ENCODE results near the gene CASP9.
"Not testable (repeated sequence)": the region's sequence is repeated elsewhere in the genome, so short reads cannot be mapped to it uniquely, and the experiment has no call there.

CASP9 gene

GRCh38 chr1:15526021-15526489, 2.0 kb upstream of the CASP9 start:
- no peak for DNase-seq (ENCODE audit: low read depth in 2 of 2, low spot score in 1 of 2)

GRCh38 chr1:15525050-15526020, 1.3 kb upstream of the CASP9 start:
- peak in 1 of 2 donors; percentile 99 for DNase-seq (ENCODE audit: low read depth in 2 of 2, low spot score in 1 of 2)

- peak; percentile 99 for DNase-seq (ENCODE audit: low read depth in 2 of 2, low spot score in 1 of 2)
Observed at GRCh38 chr1:15524283-15525049, 451 bp upstream of the CASP9 start.

- no peak for DNase-seq (ENCODE audit: low read depth in 2 of 2, low spot score in 1 of 2)
Observed at GRCh38 chr1:15523104-15524020, 653 bp downstream of the CASP9 start.

- DNase-seq (ENCODE audit: low read depth in 2 of 2, low spot score in 1 of 2) = no peak
Observed at GRCh38 chr1:15522551-15522950, 1.5 kb downstream of the CASP9 start.

GRCh38 chr1:15521206-15521906, 2.7 kb downstream of the CASP9 start:
- not testable (repeated sequence) for DNase-seq (ENCODE audit: low read depth in 2 of 2, low spot score in 1 of 2)

- no peak for DNase-seq (ENCODE audit: low read depth in 2 of 2, low spot score in 1 of 2)
Observed at GRCh38 chr1:15519625-15520024, 4.4 kb downstream of the CASP9 start.

GRCh38 chr1:15515022-15515663, 8.9 kb downstream of the CASP9 start:
- DNase-seq (ENCODE audit: low read depth in 2 of 2, low spot score in 1 of 2) = no peak

- not testable (repeated sequence) for DNase-seq (ENCODE audit: low read depth in 2 of 2, low spot score in 1 of 2)
Observed at GRCh38 chr1:15514557-15514956, 9.5 kb downstream of the CASP9 start.

GRCh38 chr1:15513919-15514318, 10.1 kb downstream of the CASP9 start:
- no peak for DNase-seq (ENCODE audit: low read depth in 2 of 2, low spot score in 1 of 2)

GRCh38 chr1:15513192-15513591, 10.8 kb downstream of the CASP9 start:
- no peak for DNase-seq (ENCODE audit: low read depth in 2 of 2, low spot score in 1 of 2)

GRCh38 chr1:15510611-15511405, 13.2 kb downstream of the CASP9 start:
- DNase-seq (ENCODE audit: low read depth in 2 of 2, low spot score in 1 of 2) = no peak

- no peak for DNase-seq (ENCODE audit: low read depth in 2 of 2, low spot score in 1 of 2)
Observed at GRCh38 chr1:15509586-15509985, 14.4 kb downstream of the CASP9 start.

GRCh38 chr1:15508700-15509487, 15.1 kb downstream of the CASP9 start:
- no peak for DNase-seq (ENCODE audit: low read depth in 2 of 2, low spot score in 1 of 2)

GRCh38 chr1:15507278-15507677, 16.7 kb downstream of the CASP9 start:
- no peak for DNase-seq (ENCODE audit: low read depth in 2 of 2, low spot score in 1 of 2)

- DNase-seq (ENCODE audit: low read depth in 2 of 2, low spot score in 1 of 2) = no peak
Observed at GRCh38 chr1:15506831-15507230, 17.2 kb downstream of the CASP9 start.

GRCh38 chr1:15504436-15504835, 19.6 kb downstream of the CASP9 start:
- no peak for DNase-seq (ENCODE audit: low read depth in 2 of 2, low spot score in 1 of 2)

All from stimulated activated CD8-positive, alpha-beta memory T cell treated with anti-CD3 and anti-CD28 coated beads, Interleukin-4, amount 100 ng/mL, for 4 hours (primary cell).